Endothelial cell (in vitro differentiated cells): ENCODE measurements around the gene STRA6. TPM values are rescaled to one million over a fixed set of nuclear protein-coding genes. Genes with fewer than 3 reads are reported as not detected.

Experiments
- DNase-seq: peaks from one replicate; pipeline ENCODE4 v3.0.0; 2021; ENCODE audit warnings: low spot score
- H3K27ac Mint-ChIP-seq: one replicate; pipeline ENCODE4 v1.8.0; 2021; ENCODE audit warnings: mixed read lengths, inconsistent platforms; ENCODE audit not compliant: unreplicated experiment
- H3K27me3 Mint-ChIP-seq: one replicate; pipeline ENCODE4 v1.8.0; 2021; ENCODE audit warnings: mild to moderate bottlenecking, moderate library complexity, mixed read lengths, inconsistent platforms; ENCODE audit not compliant: unreplicated experiment
- H3K36me3 Mint-ChIP-seq: one replicate; pipeline ENCODE4 v1.8.0; 2021; ENCODE audit warnings: mild to moderate bottlenecking, low read depth, mixed read lengths, inconsistent platforms; ENCODE audit not compliant: unreplicated experiment
- H3K4me1 Mint-ChIP-seq: one replicate; pipeline ENCODE4 v1.8.0; 2021; ENCODE audit warnings: mild to moderate bottlenecking, mixed read lengths, inconsistent platforms; ENCODE audit not compliant: unreplicated experiment
- H3K4me3 Mint-ChIP-seq: one replicate; pipeline ENCODE4 v1.8.0; 2021; ENCODE audit warnings: mild to moderate bottlenecking, mixed read lengths, inconsistent platforms; ENCODE audit not compliant: unreplicated experiment
- H3K9me3 Mint-ChIP-seq: one replicate; pipeline ENCODE4 v1.8.0; 2021; ENCODE audit warnings: mixed read lengths, inconsistent platforms; ENCODE audit not compliant: unreplicated experiment
- total RNA-seq: library from RNA; stranded (reverse); fragmentation: NEBNext Ultra II Directional; extraction: Animal tissue kit (Norgen Biotek cat#: 25700); gene quantifications from one replicate; pipeline ENCODE4 v1.2.1, GENCODE V29; 2021; ENCODE audit not compliant: unreplicated experiment
- TF ChIP-seq, protein P1 (sequence below): fragments of 200-600 bp; sonication (generic); IDR thresholded peaks from one replicate; pipeline ENCODE4 v1.5.0; 2021; ENCODE audit warnings: antibody characterized with exemption; ENCODE audit not compliant: unreplicated experiment

Gene STRA6
- total RNA-seq, 1 donor from 2014 or later: 9.2 TPM

GRCh38 chr15:74197176-74197965 is 5.2 kb downstream of the STRA6 start:
- Mint-ChIP-seq H3K27ac (no peak overlapping the region), H3K36me3 (peaks cover 5% of the 10 kb centered on the region), H3K27me3 (peaks cover 8% of the 10 kb centered on the region), H3K4me1 (peaks cover 7% of the 10 kb centered on the region), H3K9me3 (no peaks in the 10 kb centered on the region), H3K4me3 (no peak overlapping the region)
- no peak for DNase-seq
- TF ChIP-seq, protein P1, sequence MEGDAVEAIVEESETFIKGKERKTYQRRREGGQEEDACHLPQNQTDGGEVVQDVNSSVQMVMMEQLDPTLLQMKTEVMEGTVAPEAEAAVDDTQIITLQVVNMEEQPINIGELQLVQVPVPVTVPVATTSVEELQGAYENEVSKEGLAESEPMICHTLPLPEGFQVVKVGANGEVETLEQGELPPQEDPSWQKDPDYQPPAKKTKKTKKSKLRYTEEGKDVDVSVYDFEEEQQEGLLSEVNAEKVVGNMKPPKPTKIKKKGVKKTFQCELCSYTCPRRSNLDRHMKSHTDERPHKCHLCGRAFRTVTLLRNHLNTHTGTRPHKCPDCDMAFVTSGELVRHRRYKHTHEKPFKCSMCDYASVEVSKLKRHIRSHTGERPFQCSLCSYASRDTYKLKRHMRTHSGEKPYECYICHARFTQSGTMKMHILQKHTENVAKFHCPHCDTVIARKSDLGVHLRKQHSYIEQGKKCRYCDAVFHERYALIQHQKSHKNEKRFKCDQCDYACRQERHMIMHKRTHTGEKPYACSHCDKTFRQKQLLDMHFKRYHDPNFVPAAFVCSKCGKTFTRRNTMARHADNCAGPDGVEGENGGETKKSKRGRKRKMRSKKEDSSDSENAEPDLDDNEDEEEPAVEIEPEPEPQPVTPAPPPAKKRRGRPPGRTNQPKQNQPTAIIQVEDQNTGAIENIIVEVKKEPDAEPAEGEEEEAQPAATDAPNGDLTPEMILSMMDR: no peak

GRCh38 chr15:74196175-74196574 is 6.4 kb downstream of the STRA6 start:
- Mint-ChIP-seq H3K9me3 (no peaks in the 10 kb centered on the region), H3K4me3 (no peak overlapping the region), H3K36me3 (peaks cover 5% of the 10 kb centered on the region), H3K27ac (no peak overlapping the region), H3K27me3 (peaks cover 8% of the 10 kb centered on the region), H3K4me1 (no peaks in the 10 kb centered on the region)
- DNase-seq: no peak
- TF ChIP-seq, protein P1: no peak

GRCh38 chr15:74194572-74195559 is 7.7 kb downstream of the STRA6 start:
- Mint-ChIP-seq H3K4me1 (no peaks in the 10 kb centered on the region), H3K27me3 (peaks cover 4% of the 10 kb centered on the region), H3K4me3 (no peak overlapping the region), H3K9me3 (no peaks in the 10 kb centered on the region), H3K36me3 (peaks cover 5% of the 10 kb centered on the region), H3K27ac (no peak overlapping the region)
- no peak for DNase-seq
- TF ChIP-seq, protein P1: no peak

DNA sequence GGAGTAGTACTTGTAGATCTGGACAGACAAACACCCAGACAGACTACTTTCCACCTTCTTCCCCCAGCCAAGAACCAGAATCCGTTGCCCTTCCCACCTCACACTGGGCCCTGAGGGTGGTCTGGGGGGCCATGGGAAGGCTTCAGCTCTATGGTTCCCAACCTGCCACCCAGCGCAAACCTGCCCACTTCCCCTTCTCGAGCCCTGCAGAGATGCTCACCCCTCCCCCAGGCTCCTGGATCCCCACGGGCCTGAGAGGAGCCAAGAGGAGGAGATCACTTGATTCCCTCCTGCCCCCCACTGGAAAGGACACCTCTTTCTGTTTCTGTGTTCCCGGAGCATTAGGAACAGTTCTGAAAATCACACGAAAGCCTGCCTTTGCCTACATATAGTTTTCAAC is 8.7 kb downstream of the STRA6 start:
- H3K4me3 Mint-ChIP-seq: no peak overlapping the region
- H3K27ac Mint-ChIP-seq: no peak overlapping the region
- DNase-seq: no peak
- TF ChIP-seq, protein P1: no peak
- H3K9me3 Mint-ChIP-seq: no peaks in the 10 kb centered on the region
- no peaks in the 10 kb centered on the region for H3K4me1 Mint-ChIP-seq
- H3K36me3 Mint-ChIP-seq: peaks cover 5% of the 10 kb centered on the region
- peaks cover 6% of the 10 kb centered on the region for H3K27me3 Mint-ChIP-seq
